ENCODE measurements around the gene ORC5.
"Not testable (repeated sequence)": the region's sequence is repeated elsewhere in the genome, so short reads cannot be mapped to it uniquely, and the experiment has no call there.

The ORC5 gene

DNA sequence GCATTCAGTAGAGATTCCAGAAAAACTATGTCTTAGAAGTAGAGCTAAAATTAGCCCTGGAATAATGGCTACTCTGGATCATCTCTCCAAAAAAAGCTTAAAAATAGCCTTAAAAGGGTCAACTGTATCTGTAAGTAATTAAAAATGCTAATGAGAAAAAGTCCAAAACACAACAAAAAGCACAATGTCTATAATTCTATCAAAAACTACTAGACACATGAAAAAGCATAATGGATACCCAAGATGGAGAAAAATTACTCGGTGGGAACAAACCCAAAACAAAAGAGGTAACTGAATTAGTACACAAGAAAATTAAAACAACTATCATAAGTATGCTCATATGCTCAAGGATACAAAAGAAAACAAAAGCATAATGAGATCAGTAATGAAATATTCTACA, 15.4 kb downstream of the ORC5 start:
- TF ChIP-seq, protein P1, sequence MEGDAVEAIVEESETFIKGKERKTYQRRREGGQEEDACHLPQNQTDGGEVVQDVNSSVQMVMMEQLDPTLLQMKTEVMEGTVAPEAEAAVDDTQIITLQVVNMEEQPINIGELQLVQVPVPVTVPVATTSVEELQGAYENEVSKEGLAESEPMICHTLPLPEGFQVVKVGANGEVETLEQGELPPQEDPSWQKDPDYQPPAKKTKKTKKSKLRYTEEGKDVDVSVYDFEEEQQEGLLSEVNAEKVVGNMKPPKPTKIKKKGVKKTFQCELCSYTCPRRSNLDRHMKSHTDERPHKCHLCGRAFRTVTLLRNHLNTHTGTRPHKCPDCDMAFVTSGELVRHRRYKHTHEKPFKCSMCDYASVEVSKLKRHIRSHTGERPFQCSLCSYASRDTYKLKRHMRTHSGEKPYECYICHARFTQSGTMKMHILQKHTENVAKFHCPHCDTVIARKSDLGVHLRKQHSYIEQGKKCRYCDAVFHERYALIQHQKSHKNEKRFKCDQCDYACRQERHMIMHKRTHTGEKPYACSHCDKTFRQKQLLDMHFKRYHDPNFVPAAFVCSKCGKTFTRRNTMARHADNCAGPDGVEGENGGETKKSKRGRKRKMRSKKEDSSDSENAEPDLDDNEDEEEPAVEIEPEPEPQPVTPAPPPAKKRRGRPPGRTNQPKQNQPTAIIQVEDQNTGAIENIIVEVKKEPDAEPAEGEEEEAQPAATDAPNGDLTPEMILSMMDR (IDR thresholded peaks at IDR 0.05), result no peak
- TF ChIP-seq ZFX (IDR thresholded peaks at IDR 0.05; ENCODE audit: borderline replicate concordance), result no peak
- H3K27ac ChIP-seq, result no peak overlapping the region

DNA sequence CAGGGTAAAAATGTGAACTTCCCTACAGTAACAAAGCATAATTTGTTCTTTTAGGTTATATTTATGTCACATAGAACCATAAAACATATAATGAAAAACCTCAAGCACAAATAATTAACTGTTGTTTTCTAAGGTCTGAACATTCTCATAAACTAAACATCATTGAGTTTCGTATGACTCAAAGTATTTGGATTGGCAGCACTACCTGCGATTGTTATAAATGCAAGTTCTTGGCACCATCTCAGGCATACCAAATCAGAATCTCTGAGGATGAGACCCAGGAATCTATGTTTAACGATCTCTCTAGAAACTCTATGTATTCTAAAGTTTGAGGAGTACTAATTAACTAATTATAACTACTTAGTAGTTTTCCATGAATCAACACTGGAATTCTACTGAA, 22.5 kb downstream of the ORC5 start:
- peak overlapping the region; percentile 40 for H3K27ac ChIP-seq
- TF ChIP-seq ZFX (IDR thresholded peaks at IDR 0.05; ENCODE audit: borderline replicate concordance), result no peak
- TF ChIP-seq, protein P1 (IDR thresholded peaks at IDR 0.05), result no peak

DNA sequence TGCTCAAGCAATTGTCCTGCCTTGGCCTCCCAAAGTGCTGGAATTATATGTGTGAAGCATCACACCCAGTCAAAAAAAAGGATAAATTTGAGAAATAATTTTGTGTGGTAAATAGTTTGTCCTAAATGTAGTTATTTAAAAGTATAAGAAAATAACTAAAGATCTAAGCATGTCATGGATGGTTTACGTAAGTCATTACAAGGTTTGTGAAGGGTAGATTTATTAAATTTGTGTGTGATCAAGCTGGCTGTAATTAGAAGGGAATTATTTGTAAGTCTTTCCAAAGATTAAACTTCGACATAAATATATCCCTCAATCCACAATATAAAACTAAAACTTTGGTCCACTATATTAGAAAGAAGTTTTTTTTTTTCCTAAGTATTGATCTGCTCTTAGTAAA, 28.6 kb downstream of the ORC5 start:
- H3K27ac ChIP-seq, result no peak overlapping the region
- TF ChIP-seq, protein P1 (IDR thresholded peaks at IDR 0.05), result no peak
- TF ChIP-seq ZFX (IDR thresholded peaks at IDR 0.05; ENCODE audit: borderline replicate concordance), result no peak

DNA sequence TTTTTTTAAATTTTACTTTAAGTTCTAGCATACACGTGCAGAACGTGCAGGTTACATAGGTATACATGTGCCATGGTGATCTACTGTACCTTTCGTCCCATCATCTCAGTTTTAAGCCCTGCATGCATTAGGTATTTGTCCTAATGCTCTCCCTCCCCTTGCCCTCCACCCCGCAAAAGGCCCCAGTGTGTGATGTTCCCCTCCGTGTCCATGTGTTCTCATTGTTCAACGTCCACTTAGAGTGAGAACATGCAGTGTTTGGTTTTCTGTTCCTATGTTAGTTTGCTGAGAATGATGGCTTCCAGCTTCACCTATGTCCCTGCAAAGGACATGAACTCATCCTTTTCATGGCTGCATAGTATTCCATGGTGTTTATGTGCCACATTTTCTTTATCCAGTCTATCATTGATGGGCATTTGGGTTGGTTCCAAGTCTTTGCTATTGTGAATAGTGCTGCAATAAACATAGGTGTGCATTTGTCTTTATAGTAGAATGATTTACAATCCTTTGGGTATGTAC, 30.2 kb downstream of the ORC5 start:
- not testable (repeated sequence) for H3K27ac ChIP-seq

DNA sequence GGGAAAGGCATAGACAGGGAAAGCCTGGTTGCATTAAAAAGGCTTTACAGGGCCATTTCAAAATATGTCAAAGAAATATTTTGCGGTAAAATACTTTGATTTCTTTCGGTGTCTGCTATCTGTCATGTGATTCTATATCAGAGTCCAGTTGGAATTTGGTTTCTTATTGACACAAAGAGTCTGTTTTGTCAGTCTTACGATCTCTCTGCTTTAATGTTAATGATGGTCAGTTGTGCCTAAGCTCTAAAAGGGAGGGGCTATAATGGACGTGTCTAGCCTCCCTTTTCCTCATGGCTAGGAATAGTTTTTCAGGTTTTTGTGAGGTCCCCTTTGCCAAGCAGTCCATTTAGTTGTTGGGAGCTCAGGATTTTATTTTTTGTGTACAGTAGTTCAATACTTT, 31.5 kb downstream of the ORC5 start:
- TF ChIP-seq ZFX (IDR thresholded peaks at IDR 0.05; ENCODE audit: borderline replicate concordance), result no peak
- TF ChIP-seq, protein P1 (IDR thresholded peaks at IDR 0.05), result no peak
- H3K27ac ChIP-seq, result no peak overlapping the region

DNA sequence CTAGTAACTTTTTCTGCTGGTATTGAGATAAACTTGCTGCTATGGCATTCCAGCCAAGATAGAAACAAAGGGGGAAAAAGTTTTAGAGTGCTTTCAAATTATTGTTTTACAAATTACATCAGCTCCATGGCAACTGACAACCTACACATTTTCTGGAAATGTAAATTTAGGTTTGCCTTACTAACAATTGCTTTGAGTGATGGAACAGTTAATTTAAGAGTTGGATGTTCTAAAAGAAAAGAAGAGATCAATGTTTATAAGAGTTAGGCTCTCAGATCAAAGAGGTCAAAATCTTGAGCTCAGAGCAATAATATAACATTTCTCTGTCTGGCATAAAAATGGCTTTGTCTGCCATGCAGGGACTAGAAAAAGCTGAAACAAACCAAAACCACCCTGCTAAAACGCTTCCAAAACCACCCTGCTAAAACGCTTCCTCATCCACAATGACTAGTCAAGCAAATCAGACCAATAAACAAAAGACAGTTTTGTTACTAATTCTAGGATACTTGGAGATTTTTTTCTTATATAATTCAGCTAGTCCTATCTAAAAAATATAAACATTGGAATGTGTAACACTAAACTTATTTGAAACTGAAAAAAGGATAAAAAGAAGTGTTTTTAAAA, 32.3 kb downstream of the ORC5 start:
- no peak for TF ChIP-seq ZFX (IDR thresholded peaks at IDR 0.05; ENCODE audit: borderline replicate concordance)
- TF ChIP-seq, protein P1 (IDR thresholded peaks at IDR 0.05), result no peak
- H3K27ac ChIP-seq, result no peak overlapping the region

DNA sequence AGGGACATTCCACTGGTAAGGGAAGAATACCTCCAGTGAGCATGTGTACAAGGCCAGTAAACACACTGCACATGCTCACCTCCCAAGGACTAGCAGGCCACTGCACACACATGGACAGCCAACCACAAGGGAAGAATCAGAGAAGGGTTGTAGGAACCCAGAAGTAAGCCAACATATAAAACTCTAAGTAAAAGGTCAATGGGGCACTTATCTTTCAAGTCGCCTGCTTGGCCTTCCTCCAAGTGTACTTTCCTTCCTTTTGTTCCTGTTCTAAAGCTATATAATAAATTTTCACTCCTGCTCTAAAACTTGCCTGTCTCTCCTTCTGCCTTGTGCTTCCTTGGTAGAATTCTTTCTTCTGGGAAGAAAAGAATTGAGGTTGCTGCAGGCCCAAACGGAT, 33.0 kb downstream of the ORC5 start:
- H3K27ac ChIP-seq, result no peak overlapping the region
- no peak for TF ChIP-seq ZFX (IDR thresholded peaks at IDR 0.05; ENCODE audit: borderline replicate concordance)
- TF ChIP-seq, protein P1 (IDR thresholded peaks at IDR 0.05), result no peak

DNA sequence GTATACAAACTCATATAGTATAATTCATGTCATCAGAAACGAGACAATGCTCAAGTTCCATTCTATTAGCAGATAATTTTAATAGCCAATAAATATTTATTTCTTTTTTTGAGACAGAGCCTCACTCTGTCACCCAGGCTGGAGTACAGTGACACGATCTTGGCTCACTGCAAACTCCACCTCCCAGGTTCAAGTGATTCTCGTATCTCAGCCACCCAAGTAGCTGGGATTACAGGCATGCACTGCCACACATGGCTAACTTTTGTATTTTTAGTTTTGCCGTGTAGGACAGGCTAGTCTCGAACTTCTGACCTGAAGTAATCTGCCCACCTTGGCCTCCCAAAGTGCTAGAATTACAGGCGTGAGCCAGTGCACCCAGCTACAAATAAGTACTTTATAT, 45.7 kb downstream of the ORC5 start:
- TF ChIP-seq ZFX (IDR thresholded peaks at IDR 0.05; ENCODE audit: borderline replicate concordance), result no peak
- TF ChIP-seq, protein P1 (IDR thresholded peaks at IDR 0.05), result no peak
- H3K27ac ChIP-seq, result no peak overlapping the region

Data from 22Rv1 (cell line).